Epidermal melanocyte (primary cell): ENCODE results near the gene STK39.
"Not testable (repeated sequence)": the region's sequence is repeated elsewhere in the genome, so short reads cannot be mapped to it uniquely, and the experiment has no call there.

Experiments used
- DNase-seq: peaks from one replicate; pipeline ENCODE4 v3.0.0; 2011; ENCODE audit warnings: low spot score; ENCODE audit not compliant: insufficient read length

Gene STK39

GRCh38 chr2:168050377-168050776 lies 197.0 kb downstream of the STK39 start:
- no peak for DNase-seq

- no peak for DNase-seq
Measured at GRCh38 chr2:168049609-168050008, 197.8 kb downstream of the STK39 start.

- no peak for DNase-seq
Measured at GRCh38 chr2:168047091-168047690, 200.2 kb downstream of the STK39 start.

GRCh38 chr2:168044579-168044978 lies 202.8 kb downstream of the STK39 start:
- no peak for DNase-seq

GRCh38 chr2:168044176-168044575 lies 203.2 kb downstream of the STK39 start:
- DNase-seq = no peak

GRCh38 chr2:168042127-168042824 lies 205.1 kb downstream of the STK39 start:
- DNase-seq = not testable (repeated sequence)

- DNase-seq = no peak
Measured at GRCh38 chr2:168039881-168040280, 207.5 kb downstream of the STK39 start.

GRCh38 chr2:168037778-168038177 lies 209.6 kb downstream of the STK39 start:
- no peak for DNase-seq

GRCh38 chr2:168035458-168035857 lies 211.9 kb downstream of the STK39 start:
- DNase-seq = no peak

GRCh38 chr2:168034616-168035015 lies 212.8 kb downstream of the STK39 start:
- DNase-seq = no peak

GRCh38 chr2:168033966-168034365 lies 213.4 kb downstream of the STK39 start:
- no peak for DNase-seq

- DNase-seq = no peak
Measured at GRCh38 chr2:168032091-168032490, 215.3 kb downstream of the STK39 start.

GRCh38 chr2:168030862-168031624 lies 216.4 kb downstream of the STK39 start:
- DNase-seq = no peak

- no peak for DNase-seq
Measured at GRCh38 chr2:168029071-168029470, 218.3 kb downstream of the STK39 start.

- no peak for DNase-seq
Measured at GRCh38 chr2:168028362-168028761, 219.0 kb downstream of the STK39 start.

GRCh38 chr2:168025487-168026202 lies 221.8 kb downstream of the STK39 start:
- no peak for DNase-seq

GRCh38 chr2:168024459-168024858 lies 222.9 kb downstream of the STK39 start:
- no peak for DNase-seq

GRCh38 chr2:168021800-168022587 lies 225.4 kb downstream of the STK39 start:
- no peak for DNase-seq

- no peak for DNase-seq
Measured at GRCh38 chr2:168015274-168015953, 232.0 kb downstream of the STK39 start.

- DNase-seq = no peak
Measured at GRCh38 chr2:168009900-168010299, 237.5 kb downstream of the STK39 start.
